CD4-positive, alpha-beta T cell treated with Interleukin-4 for 4 hours (primary cell): ENCODE data around the gene SRM.
"Not testable (repeated sequence)": the region's sequence is repeated elsewhere in the genome, so short reads cannot be mapped to it uniquely, and the experiment has no call there.

Experiments
- DNase-seq: peaks from one replicate; pipeline ENCODE4 v3.0.0-alpha.2; 2020

SRM gene

GRCh38 chr1:11063937-11064537 lies 4.2 kb upstream of the SRM start:
- DNase-seq: not testable (repeated sequence)

- peak; percentile 48 for DNase-seq
Measured at GRCh38 chr1:11062965-11063401, 3.2 kb upstream of the SRM start.

GRCh38 chr1:11061652-11062365 lies 2.0 kb upstream of the SRM start:
- no peak for DNase-seq

- no peak for DNase-seq
Measured at GRCh38 chr1:11059155-11059967, 457 bp downstream of the SRM start.

- DNase-seq: no peak
Measured at GRCh38 chr1:11058595-11059154, 1.1 kb downstream of the SRM start.

- no peak for DNase-seq
Measured at GRCh38 chr1:11058026-11058425, 1.8 kb downstream of the SRM start.

- no peak for DNase-seq
Measured at GRCh38 chr1:11057477-11057876, 2.3 kb downstream of the SRM start.

- DNase-seq: no peak
Measured at GRCh38 chr1:11056504-11056903, 3.3 kb downstream of the SRM start.

GRCh38 chr1:11055676-11056075 lies 4.1 kb downstream of the SRM start:
- DNase-seq: no peak

- no peak for DNase-seq
Measured at GRCh38 chr1:11054666-11055065, 5.2 kb downstream of the SRM start.

GRCh38 chr1:11054181-11054580 lies 5.6 kb downstream of the SRM start:
- no peak for DNase-seq

GRCh38 chr1:11053758-11054137 lies 6.1 kb downstream of the SRM start:
- DNase-seq: no peak

GRCh38 chr1:11052839-11053757 lies 6.7 kb downstream of the SRM start:
- no peak for DNase-seq

- DNase-seq: no peak
Measured at GRCh38 chr1:11051781-11052511, 7.9 kb downstream of the SRM start.

GRCh38 chr1:11051121-11051520 lies 8.7 kb downstream of the SRM start:
- not testable (repeated sequence) for DNase-seq

- no peak for DNase-seq
Measured at GRCh38 chr1:11046625-11047365, 13.0 kb downstream of the SRM start, which contains the start of gene MASP2. Gene MASP2, minus strand, starts transcription at chr1:11047239. Its CDS starts 32 bp downstream, at chr1:11047207.

- DNase-seq: no peak
Measured at GRCh38 chr1:11046270-11046566, 13.6 kb downstream of the SRM start.

- DNase-seq: no peak
Measured at GRCh38 chr1:11045428-11046269, 14.2 kb downstream of the SRM start.

GRCh38 chr1:11044849-11045427 lies 14.9 kb downstream of the SRM start:
- no peak for DNase-seq
